ENCODE data around the gene CLASP1.

The CLASP1 gene

DNA sequence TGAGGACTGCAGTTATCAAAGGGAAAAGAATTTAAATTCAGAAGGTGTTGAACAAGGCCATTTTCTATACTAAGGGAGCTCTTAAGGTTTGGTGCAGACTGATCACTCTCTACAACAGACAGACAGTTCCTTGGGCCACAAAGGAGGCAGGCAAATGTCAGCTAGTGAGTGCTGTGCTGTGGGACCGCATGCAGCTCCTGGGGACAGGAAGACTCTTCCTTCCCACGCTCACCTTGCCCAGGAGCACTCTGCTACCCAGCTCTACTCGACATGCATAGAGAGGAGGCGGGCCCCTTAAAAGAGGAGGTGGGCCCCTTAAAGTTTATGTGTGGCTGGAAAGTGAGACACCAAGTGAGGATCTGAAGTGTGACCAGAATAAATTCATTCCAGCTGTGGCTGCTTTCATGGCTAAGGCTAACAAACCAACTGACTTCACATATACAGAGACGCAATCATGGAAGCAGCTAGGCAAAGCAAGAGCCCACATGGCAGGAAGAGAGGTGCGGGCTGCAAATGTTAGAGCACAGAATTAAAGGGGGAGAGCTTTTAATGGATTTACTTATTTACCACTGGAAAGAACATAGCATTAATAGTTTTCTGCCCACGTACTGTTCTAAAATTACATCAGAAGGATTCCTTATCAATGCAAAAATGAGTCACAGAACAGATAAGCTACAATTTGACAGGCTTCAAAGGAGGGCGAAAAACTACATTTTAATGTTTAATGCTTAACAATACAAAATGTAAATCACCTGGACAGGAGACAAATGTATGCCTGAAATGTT is 220.0 kb downstream of the CLASP1 start:
- no peak for DNase-seq

DNA sequence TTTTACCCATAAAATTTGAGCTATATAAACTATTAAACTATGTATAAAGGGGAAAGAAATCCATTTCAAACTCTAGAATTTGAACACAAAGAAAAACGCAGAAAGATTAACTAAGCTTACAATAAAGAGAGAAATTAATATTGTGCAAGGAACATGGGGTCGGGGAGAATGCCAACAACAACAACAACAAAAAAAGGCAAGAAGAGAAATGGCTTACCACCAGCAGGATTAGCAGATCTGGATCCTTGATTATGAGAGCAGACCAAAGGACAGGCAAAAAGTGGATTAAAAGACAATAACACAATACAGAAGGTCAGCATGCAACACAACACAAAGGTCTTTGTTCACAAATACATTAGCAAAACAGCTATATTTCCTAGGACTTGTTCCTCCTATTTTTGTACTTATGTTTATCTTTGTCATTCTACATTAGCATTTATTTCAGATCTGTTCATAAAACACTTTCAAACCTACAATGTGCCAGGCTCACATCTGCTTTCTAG is 222.0 kb downstream of the CLASP1 start:
- DNase-seq = no peak

DNA sequence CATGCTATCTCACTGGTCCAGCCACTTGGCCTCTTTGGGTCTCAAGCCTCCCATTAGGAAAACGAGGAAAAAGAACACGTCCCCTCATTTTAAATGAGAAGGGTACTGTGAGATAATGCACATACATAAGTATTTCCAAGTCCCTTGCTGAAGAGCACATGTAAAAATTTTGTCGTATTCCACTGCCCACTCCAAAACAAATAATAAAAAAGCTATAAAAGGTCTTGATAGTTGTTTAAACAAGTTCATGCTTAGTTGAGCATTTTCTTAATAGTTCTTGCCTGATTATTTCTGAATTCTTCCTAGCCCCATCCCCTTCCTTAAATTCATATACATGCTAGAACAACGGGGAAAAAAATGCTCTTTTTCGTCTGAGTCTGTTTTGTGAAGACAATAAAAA is 228.8 kb downstream of the CLASP1 start:
- no peak for DNase-seq

DNA sequence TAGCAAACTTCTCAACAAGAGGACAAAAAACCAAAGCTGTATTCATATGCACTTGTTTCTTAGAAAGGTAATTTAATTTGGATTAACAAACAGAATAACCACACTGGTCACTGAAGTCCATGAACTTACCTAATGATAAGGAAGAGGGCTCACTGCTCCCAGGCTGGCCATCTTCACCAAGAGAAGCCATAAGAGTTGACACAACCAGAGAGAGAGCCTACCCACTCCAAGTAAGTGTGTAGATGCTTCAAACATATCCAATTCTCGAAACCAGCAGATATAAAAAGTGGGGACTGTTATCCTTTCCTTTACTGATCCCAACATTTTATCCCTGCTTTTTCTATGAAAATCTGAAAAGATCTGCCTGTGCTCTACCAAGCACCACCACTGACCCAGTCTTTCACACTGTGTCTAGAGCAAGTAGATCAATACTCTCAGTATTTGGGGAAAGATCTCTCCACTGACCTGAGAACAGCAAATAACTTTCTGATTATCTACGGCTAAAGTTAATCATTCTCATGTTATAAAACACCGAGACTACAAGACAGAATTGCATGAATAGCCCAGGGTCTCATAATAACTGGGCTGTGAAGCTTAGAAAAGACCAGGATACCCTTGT is 230.1 kb downstream of the CLASP1 start:
- DNase-seq = no peak

DNA sequence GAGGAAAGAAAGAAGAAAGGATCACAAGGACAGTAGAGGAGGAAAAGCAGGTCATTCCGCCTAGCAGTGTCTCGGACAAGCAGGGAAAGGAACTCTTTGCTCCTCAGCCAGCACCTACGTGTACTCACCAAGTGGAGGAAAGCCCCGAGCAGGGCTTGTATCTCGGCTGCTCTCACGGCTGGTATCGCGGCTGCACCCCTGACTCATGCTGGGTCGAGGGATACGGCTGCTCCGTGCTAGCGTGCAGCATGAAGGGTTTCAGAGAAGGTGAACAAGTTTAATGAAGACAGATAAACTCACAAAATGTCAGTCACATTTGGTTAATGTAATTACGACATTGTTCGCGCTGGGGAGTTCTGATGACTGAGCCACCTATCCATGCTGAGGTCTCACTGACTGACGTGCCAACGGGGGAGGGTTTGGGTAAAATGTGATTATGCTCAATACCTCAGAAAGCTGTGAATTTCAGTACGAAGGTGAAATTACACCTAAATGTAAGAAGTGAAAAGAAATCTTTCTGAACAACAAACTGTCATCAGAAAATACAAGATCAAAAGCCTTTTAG is 230.7 kb downstream of the CLASP1 start:
- DNase-seq = no peak

DNA sequence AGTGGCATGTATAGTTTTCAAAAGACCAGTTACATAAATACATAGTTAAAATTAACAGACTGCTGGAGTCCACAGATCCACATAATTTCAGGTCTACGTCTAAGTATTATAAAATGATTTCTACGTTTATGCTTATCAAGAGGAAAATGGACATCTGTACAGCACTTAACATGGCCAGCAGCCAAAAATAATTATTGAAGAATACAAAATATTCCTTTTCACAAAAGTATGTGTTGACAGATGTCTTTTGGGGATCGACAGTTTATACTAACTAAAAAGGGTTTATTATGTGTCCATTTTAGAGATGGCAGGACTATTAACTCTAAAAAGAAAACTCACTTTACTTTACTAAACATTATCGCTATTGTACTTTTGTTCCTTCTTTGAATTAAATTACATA is 231.4 kb downstream of the CLASP1 start:
- no peak for DNase-seq

DNA sequence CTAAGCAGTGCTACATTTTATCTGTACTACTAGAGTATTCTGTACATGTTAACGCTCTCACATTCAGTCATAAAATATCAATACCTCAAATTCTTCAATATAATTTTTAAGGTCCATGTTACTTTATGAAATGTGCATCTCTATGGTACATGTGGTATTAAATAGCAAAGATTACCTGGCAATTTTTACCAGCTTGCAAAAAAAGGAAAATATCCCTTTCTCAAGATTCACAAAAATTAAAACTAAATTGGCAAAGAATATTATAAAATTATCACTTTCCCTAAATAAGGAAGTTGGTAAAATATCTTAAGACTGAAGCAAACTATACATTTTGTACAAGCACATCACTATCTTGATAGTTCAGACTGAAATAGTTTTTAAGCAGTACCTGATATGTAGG is 233.5 kb downstream of the CLASP1 start:
- no peak for DNase-seq

DNA sequence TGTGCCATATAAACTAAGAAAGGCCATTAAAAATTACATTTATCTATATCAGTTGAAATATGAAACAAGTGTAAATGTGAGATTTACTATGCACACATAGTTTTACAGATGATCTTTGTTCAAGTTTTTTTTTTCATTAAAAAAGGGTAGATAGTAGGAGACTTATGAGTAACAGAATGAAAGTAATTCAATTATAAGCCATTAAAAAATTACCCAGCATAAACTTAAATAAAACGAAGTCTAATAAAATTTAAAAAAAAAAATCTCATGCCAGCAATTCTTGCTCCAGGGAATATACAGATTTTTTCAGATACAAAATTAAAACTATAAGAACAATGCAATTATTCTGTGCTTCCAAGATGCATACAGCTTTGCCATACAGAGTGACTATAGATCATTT is 236.9 kb downstream of the CLASP1 start:
- no peak for DNase-seq

DNA sequence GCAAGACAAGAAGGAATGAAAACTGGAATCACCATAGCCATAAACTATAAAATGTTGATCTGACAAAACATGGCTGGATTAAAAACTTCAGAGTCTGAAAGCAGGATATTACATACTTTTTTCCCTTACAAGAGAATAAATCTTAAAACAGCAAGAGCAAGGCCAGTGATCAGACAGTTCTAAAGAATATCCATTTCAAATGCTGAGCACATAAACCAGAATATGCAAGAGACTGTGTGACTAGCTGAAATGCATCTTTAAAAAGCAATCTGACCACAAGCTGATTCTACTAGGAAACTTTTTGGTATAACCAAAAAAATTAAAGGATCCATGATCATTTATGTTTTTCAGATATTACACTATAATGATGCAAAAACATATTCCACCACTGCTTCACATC is 239.3 kb downstream of the CLASP1 start:
- no peak for DNase-seq

DNA sequence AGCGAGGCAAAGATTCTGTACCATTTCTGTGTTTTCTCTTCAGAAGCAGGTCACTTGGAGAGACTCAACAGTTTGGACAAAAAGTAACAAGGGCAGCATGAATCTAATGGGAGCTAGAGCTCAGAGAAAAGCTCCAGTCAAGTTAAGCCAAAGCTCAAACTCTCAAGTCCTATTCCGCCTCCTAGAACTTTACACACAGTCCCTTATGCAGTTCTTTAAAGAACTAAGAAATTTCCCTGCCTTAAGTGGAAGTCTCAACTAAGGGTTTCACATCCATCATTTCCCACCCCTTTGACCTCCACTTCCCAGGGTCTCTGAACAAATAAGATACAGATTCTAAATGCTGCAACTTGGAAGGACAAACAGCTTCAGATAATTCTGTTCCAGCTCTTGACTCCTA is 239.9 kb downstream of the CLASP1 start:
- peak in 1 of 51 donors; percentile 19 for DNase-seq

DNA sequence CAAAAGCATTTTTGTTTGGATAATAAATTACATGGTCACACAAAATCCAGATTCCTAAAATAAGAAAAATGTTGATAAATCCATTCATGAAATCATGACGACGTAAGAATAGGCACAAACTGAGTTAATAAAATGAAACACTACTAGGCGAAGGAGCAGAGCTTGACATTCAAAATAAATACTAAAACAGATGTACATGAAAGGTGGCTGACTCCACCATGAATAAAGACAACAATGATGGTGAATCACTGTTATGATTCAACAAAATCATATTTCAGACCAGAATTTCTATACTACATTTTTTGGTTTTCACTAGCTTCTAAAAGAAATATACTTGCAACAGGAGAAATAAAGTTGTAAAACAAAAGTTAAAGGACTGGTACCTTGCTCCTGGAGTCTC is 240.6 kb downstream of the CLASP1 start:
- no peak for DNase-seq

DNA sequence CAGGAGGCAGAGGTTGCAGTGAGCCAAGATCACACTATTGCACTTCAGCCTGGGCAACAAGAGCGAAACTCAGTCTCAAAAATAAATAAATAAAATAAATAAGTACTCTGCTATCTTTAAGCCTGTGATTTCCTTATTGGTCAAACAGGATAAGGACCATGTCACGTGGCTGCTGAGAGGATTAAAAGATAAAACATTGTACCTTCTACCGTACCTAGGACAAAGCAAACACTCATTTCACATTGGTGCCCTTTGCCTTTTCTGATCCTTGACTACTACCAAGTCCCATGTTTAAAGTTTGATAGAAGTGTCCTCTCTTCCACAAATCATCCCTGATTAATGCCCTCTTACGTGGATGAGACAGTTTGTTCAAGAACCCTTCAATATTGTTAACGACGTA is 244.0 kb downstream of the CLASP1 start:
- no peak for DNase-seq

DNA sequence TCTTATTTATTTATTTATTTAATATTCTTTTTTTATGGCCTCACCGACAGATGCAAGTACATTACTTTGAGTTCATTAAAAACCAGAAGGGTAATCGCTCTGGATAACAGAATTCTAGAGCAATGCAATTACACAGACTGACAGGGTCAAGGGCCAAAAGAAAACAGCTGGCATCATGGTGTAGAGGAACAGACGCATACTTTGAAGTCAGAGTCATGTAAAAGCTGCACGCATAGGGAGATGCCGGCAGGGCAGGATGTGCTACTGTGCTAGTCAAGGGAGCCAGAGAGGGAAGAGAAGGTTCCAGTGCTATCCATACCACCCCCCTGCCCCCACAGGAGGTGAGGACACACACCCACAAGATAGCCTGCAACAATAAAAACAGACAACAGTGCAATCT is 249.1 kb downstream of the CLASP1 start:
- DNase-seq = no peak

DNA sequence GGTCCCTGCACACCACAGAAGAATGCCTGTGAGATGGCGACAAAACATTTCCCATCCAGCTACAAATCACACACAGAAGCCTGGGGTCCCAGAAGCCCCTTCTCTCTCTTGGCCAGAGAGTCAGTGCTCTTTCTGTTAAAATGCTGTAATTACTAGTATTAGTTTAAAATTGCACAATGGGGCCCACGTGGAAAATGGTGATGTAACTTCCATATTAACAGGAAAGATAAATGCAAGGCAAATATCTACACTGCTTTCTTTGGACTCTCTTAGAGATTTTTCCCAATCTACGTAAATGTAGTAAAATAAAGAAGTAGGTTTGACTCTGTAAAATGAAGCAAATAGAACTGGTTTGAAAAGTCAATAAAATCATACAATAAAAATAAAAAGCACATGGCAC is 250.4 kb downstream of the CLASP1 start:
- DNase-seq = no peak

DNA sequence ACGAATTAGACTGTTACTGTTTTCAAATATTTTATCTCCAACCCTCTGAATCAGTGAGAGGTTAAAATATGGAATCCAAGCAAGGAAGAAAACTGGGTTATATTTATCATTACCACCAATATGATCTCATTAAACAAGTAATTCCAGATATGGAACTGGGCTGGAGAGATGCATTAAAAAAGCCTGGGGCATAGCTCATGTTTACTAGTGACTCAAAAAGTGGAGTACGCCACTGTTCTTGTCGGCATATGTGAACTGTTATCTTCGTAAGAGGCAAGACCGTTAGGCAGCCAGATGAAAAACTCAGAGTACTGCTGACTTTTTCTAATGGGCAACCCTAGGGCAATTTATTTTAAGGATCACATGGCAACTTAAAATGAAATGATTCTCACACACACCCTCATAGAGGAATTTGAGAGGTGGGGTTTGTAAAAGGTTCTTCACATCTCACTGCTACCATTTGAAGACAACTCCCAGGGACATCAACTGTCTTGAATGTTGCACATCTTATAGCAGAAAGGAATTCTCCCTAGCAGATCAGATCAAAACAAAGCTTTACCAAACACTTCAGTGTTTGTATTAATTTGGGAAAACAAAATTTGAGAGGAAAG is 259.1 kb downstream of the CLASP1 start:
- no peak for DNase-seq

DNA sequence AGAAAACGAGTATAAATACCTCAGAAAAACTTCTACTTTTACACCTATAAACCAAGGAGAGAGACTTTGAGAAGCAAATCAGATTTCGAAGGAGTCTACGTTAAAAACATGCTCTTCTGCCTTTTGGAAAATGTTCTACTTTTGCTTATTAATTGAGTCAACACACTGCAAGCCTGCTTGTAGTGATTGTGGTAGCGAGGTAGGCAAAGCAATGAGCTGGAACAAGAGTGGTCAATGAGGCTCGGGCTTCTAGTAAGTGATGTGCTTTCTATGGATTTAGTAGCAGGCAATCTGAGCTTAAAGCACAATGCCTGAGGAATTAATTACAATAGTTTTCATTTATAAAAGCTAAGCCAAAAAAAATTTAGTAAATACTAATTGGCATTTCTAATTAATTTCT is 260.9 kb downstream of the CLASP1 start:
- DNase-seq = no peak

DNA sequence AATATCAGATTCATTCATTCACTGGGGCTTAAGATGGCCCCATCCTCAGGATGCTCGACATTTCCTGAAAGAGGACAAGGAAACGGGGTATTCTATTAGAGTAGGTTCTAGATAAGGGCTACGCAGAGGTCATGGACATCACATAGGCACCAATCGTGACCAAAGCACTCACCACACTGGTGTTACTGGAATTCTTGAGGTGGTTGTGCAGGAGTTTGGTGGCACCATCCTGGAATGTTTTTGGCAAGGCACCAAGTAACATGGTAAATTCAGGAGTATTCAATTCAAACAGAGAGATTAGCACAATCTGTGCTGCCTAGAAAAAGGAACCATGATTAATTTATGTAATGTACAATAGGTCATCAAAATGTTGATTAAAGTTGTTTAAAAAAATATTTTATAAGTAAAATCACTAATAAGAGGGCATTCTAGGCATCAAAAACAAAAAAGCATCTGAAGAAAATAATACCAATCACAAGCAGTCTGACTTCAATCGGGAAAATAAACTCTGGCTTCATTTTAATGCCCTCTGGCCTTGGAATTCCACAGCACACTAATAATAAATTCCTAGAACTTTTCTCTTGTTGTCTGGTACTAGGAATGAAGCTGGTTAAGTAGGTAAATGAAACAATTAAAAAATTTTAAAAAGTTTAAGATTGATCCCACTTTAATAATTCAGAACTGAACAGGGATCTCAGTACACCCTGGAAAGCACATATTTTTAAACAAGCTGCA is 261.5 kb downstream of the CLASP1 start:
- no peak for DNase-seq

DNA sequence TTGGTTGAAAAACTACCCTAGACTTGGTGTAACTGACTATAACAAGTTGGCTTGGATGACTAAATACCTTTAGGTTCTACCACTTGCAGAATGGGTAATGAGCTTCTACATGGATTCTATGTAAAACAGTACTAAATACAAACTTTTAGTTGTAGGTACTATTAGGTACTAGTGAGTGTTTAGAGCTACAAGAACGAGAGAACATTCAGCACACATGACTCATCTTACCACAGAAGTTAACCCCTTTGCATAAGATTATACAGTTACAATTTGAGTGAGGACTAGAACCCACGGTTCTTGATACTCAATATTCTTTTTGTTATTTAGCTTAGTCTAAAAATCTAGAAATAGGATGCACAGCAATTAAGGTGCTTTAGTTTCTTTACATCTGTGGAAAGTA is 262.6 kb downstream of the CLASP1 start:
- DNase-seq = no peak

DNA sequence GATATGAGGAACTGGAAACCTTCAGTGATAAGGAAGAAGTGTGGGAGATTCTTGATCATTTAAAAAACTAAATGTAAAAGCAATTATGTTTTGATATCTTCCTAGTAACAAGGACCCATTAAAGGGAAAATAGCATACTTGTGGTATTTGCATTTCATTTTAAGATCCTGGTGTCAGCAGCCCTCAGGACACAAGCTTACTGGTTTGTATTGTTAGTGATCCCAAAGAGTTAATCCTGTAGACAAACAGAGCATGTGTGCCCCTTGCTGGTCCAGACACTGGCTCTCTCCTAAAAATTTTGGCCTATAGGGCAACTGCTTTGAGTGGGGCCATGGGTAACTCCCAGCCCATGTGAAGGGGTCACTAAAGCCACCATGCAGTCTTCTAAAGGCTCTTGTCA is 263.2 kb downstream of the CLASP1 start:
- no peak for DNase-seq

DNA sequence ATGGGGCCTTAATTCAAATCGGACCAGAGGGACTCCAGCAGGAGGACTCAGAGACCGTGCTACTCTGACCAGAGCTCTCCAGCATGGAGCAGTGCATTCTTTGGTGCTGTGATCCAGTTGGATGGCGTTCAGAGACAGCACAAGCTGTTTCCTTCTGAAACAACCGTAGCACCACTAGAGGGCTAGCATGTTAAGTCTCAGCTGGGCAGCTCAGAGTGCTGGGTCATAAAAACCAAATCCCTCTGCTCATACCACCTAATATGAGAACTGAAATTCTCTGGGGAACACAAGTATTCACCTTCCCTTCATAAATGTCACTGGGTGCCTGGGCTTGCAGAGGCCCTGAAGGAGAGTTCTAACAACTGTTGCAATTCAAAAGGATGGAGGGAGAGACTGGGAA is 266.5 kb downstream of the CLASP1 start:
- peak in 13 of 51 donors; percentile 7 to 38 (median 22) for DNase-seq

DNA sequence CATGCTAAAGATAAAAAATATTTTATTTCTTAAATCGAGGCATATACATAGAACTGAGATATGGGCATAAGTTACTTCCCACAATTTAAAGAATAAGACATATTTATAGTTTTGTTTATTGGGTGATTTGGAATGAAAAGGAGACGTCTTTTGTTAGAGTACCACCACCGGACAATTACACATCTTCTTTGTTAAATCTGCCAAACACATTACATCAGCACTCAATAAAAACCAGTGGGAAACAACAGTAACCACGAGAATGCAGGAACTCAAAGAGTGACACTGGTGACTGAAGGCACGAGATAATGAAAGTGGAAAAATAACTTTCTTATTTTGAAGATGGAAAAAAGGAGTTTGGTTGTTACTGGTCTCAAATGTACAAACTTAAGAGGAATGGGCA is 271.6 kb downstream of the CLASP1 start:
- peak in 1 of 51 donors; percentile 28 for DNase-seq

Data from hypothalamus (tissue), 51 donors.